HCT116 (cell line): ENCODE measurements around the gene PGAP3.

ENCODE experiments used
- POLR2A ChIP-seq: IDR thresholded peaks from 2 replicates; pipeline ENCODE4 v1.7.0; 2011; ENCODE audit warnings: borderline replicate concordance; ENCODE audit not compliant: insufficient read depth, insufficient read length; ENCODE audit errors: extremely low read depth
- TF ChIP-seq, protein P1 (sequence below), 3 experiments: fragments of 200-600 bp in 1 of 3; sonication (generic) in 1 of 3; IDR thresholded peaks in 2 of 3; conservative IDR thresholded peaks in 1 of 3; 2 replicates each; pipeline ENCODE4 v1.5.1; 2012 to 2017; ENCODE audit warnings: low read depth in 2 of 3, low read length in 2 of 3, antibody characterized with exemption in 1 of 3, borderline replicate concordance in 1 of 3, control low read depth in 1 of 3, mild to moderate bottlenecking in 1 of 3, mixed read lengths in 1 of 3, mixed run types in 1 of 3, moderate library complexity in 1 of 3; ENCODE audit not compliant: insufficient read depth in 1 of 3

- TF ChIP-seq, protein P1, sequence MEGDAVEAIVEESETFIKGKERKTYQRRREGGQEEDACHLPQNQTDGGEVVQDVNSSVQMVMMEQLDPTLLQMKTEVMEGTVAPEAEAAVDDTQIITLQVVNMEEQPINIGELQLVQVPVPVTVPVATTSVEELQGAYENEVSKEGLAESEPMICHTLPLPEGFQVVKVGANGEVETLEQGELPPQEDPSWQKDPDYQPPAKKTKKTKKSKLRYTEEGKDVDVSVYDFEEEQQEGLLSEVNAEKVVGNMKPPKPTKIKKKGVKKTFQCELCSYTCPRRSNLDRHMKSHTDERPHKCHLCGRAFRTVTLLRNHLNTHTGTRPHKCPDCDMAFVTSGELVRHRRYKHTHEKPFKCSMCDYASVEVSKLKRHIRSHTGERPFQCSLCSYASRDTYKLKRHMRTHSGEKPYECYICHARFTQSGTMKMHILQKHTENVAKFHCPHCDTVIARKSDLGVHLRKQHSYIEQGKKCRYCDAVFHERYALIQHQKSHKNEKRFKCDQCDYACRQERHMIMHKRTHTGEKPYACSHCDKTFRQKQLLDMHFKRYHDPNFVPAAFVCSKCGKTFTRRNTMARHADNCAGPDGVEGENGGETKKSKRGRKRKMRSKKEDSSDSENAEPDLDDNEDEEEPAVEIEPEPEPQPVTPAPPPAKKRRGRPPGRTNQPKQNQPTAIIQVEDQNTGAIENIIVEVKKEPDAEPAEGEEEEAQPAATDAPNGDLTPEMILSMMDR (IDR thresholded peaks at IDR 0.05 in 2 of 3, conservative IDR thresholded peaks at IDR 0.05 in 1 of 3; ENCODE audit: borderline replicate concordance in 1 of 3, insufficient read depth in 1 of 3, low read depth in 2 of 3, low read length in 2 of 3), result no peak
- no peak for TF ChIP-seq POLR2A
Observed at GRCh38 chr17:39629898-39630297, 58.0 kb downstream of the PGAP3 start.
